Measurements from ENCODE around the gene KCNIP4. TPM values are rescaled to one million over a fixed set of nuclear protein-coding genes. Genes with fewer than 3 reads are reported as not detected.

The KCNIP4 gene
- total RNA-seq, 1 donor from 2014 or later = not detected

GRCh38 chr4:21009956-21010355, 938.6 kb downstream of the KCNIP4 start:
- TF ChIP-seq CTCF (IDR thresholded peaks at IDR 0.05) = no peak

GRCh38 chr4:21005647-21006046, 942.9 kb downstream of the KCNIP4 start:
- DNase-seq (no peak), ATAC-seq (no peak)
- Histone ChIP-seq H3K36me3 (no peaks in the 10 kb centered on the region), H3K4me1 (no peaks in the 10 kb centered on the region), H3K27me3 (ENCODE audit: low read depth) (no peaks in the 10 kb centered on the region), H3K4me3 (no peak overlapping the region), H3K9me3 (no peaks in the 10 kb centered on the region), H3K27ac (no peak overlapping the region)
- intact Hi-C loops (cut with DNase I) = no loop called here
- no peak for TF ChIP-seq CTCF (IDR thresholded peaks at IDR 0.05)

More at GRCh38 chr4:21009956-21010355, 938.6 kb downstream of the KCNIP4 start:
- H3K27ac ChIP-seq = no peak overlapping the region
- intact Hi-C loops (cut with DNase I) = no loop called here
- H3K4me3 ChIP-seq = no peak overlapping the region
- H3K27me3 ChIP-seq (ENCODE audit: low read depth) = no peaks in the 10 kb centered on the region
- no peaks in the 10 kb centered on the region for H3K36me3 ChIP-seq
- no peaks in the 10 kb centered on the region for H3K4me1 ChIP-seq
- DNase-seq = no peak
- ATAC-seq = no peak
- no peaks in the 10 kb centered on the region for H3K9me3 ChIP-seq

- DNase-seq (no peak), ATAC-seq (no peak)
- no peaks in the 10 kb centered on the region for H3K27me3 ChIP-seq (ENCODE audit: low read depth)
- no peak for TF ChIP-seq CTCF (IDR thresholded peaks at IDR 0.05)
- H3K9me3 ChIP-seq = no peaks in the 10 kb centered on the region
- H3K27ac ChIP-seq = no peak overlapping the region
- H3K36me3 ChIP-seq = no peaks in the 10 kb centered on the region
- intact Hi-C loops (cut with DNase I) = no loop called here
- no peaks in the 10 kb centered on the region for H3K4me1 ChIP-seq
- H3K4me3 ChIP-seq = no peak overlapping the region
Measured at GRCh38 chr4:21002976-21003375, 945.6 kb downstream of the KCNIP4 start.

GRCh38 chr4:21002286-21002685, 946.3 kb downstream of the KCNIP4 start:
- H3K27me3 ChIP-seq (ENCODE audit: low read depth) = no peaks in the 10 kb centered on the region
- no peak overlapping the region for H3K27ac ChIP-seq
- intact Hi-C loops (cut with DNase I) = no loop called here
- no peaks in the 10 kb centered on the region for H3K4me1 ChIP-seq
- TF ChIP-seq CTCF (IDR thresholded peaks at IDR 0.05) = no peak
- H3K9me3 ChIP-seq = no peaks in the 10 kb centered on the region
- DNase-seq (no peak), ATAC-seq (no peak)
- no peaks in the 10 kb centered on the region for H3K36me3 ChIP-seq
- no peak overlapping the region for H3K4me3 ChIP-seq

GRCh38 chr4:21001490-21001889, 947.1 kb downstream of the KCNIP4 start:
- no peaks in the 10 kb centered on the region for H3K27me3 ChIP-seq (ENCODE audit: low read depth)
- no peaks in the 10 kb centered on the region for H3K4me1 ChIP-seq
- intact Hi-C loops (cut with DNase I) = no loop called here
- no peak overlapping the region for H3K4me3 ChIP-seq
- ATAC-seq = no peak
- H3K9me3 ChIP-seq = no peaks in the 10 kb centered on the region
- no peaks in the 10 kb centered on the region for H3K36me3 ChIP-seq
- DNase-seq = no peak
- H3K27ac ChIP-seq = no peak overlapping the region
- no peak for TF ChIP-seq CTCF (IDR thresholded peaks at IDR 0.05)

GRCh38 chr4:20997886-20998285, 950.7 kb downstream of the KCNIP4 start:
- intact Hi-C loops (cut with DNase I) = no loop called here
- H3K27ac ChIP-seq = no peak overlapping the region
- H3K27me3 ChIP-seq (ENCODE audit: low read depth) = no peaks in the 10 kb centered on the region
- no peak for ATAC-seq
- no peak overlapping the region for H3K4me3 ChIP-seq
- DNase-seq = no peak
- peaks cover 7% of the 10 kb centered on the region for H3K9me3 ChIP-seq
- TF ChIP-seq CTCF (IDR thresholded peaks at IDR 0.05) = no peak
- no peaks in the 10 kb centered on the region for H3K4me1 ChIP-seq
- H3K36me3 ChIP-seq = no peaks in the 10 kb centered on the region

All from lower lobe of right lung (tissue), 2 donors.